ENCODE measurements around the gene NEDD4.

DNA sequence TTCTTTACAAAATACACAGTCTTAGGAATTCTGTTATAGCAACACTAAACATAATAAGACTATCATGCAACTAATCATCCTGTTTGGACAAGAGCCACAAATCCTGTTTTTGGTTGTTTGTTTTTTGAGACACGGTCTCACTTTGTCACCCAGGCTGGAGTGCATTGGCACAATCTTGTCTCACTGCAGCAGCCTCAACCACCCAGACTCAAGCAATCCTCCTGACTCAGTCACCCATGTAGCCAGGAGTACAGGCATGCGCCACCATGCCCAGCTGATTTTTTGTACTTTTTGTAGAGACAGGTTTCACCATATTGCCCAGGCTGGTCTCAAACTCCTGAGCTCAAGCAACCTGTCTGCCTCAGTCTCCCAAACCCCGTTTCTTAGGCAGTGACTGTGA lies 28.3 kb downstream of the NEDD4 start:
- TF ChIP-seq, protein P1, sequence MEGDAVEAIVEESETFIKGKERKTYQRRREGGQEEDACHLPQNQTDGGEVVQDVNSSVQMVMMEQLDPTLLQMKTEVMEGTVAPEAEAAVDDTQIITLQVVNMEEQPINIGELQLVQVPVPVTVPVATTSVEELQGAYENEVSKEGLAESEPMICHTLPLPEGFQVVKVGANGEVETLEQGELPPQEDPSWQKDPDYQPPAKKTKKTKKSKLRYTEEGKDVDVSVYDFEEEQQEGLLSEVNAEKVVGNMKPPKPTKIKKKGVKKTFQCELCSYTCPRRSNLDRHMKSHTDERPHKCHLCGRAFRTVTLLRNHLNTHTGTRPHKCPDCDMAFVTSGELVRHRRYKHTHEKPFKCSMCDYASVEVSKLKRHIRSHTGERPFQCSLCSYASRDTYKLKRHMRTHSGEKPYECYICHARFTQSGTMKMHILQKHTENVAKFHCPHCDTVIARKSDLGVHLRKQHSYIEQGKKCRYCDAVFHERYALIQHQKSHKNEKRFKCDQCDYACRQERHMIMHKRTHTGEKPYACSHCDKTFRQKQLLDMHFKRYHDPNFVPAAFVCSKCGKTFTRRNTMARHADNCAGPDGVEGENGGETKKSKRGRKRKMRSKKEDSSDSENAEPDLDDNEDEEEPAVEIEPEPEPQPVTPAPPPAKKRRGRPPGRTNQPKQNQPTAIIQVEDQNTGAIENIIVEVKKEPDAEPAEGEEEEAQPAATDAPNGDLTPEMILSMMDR (IDR thresholded peaks at IDR 0.05; ENCODE audit: low read depth, low read length, poor library complexity, severe bottlenecking): no peak
- TF ChIP-seq EZH2phosphoT487 (IDR thresholded peaks at IDR 0.05; ENCODE audit: borderline replicate concordance, low read length): no peak
